H9 (cell line): ENCODE measurements around the gene PXYLP1. TPM values are rescaled to one million over a fixed set of nuclear protein-coding genes. Genes with fewer than 3 reads are reported as not detected.

Experiments used
- DNase-seq: peaks from one replicate; pipeline ENCODE4 v3.0.0-alpha.2; 2017
- H2AFZ ChIP-seq: one replicate; pipeline ENCODE4 v1.6.1; 2013; ENCODE audit warnings: mild to moderate bottlenecking, low read length, control low read depth, moderate library complexity
- H2AK5ac ChIP-seq: 2 replicates; pipeline ENCODE4 v1.6.1; 2013; ENCODE audit warnings: low read length, control low read depth, mixed read lengths; ENCODE audit not compliant: insufficient read length
- H2BK120ac ChIP-seq: one replicate; pipeline ENCODE4 v1.6.1; 2013; ENCODE audit warnings: low read depth, mild to moderate bottlenecking, low read length, control low read depth, inconsistent platforms; ENCODE audit not compliant: poor library complexity, severe bottlenecking
- H2BK12ac ChIP-seq: 2 replicates; pipeline ENCODE4 v1.6.1; 2013; ENCODE audit warnings: low read length, control low read depth, mixed read lengths, low read depth; ENCODE audit not compliant: insufficient read length
- H2BK15ac ChIP-seq: 2 replicates; pipeline ENCODE4 v1.6.1; 2013; ENCODE audit warnings: low read depth, low read length, control low read depth
- H2BK20ac ChIP-seq: one replicate; pipeline ENCODE4 v1.6.1; 2013; ENCODE audit warnings: low read depth, mild to moderate bottlenecking, low read length, control low read depth, inconsistent platforms; ENCODE audit not compliant: poor library complexity, severe bottlenecking
- H2BK5ac ChIP-seq: 2 replicates; pipeline ENCODE4 v1.6.1; 2013; ENCODE audit warnings: low read length, control low read depth, mixed read lengths; ENCODE audit not compliant: insufficient read length
- H3K14ac ChIP-seq: 2 replicates; pipeline ENCODE4 v1.6.1; 2013; ENCODE audit warnings: low read length, control low read depth; ENCODE audit not compliant: insufficient read depth
- H3K18ac ChIP-seq: 2 replicates; pipeline ENCODE4 v1.6.1; 2013; ENCODE audit warnings: low read depth, mild to moderate bottlenecking, mixed read lengths, low read length, control low read depth; ENCODE audit not compliant: insufficient read length
- H3K23ac ChIP-seq: 2 replicates; pipeline ENCODE4 v1.6.1; 2013; ENCODE audit warnings: low read length, control low read depth, mixed read lengths, low read depth; ENCODE audit not compliant: insufficient read length
- H3K23me2 ChIP-seq: 2 replicates; pipeline ENCODE4 v1.6.1; 2013; ENCODE audit warnings: low read depth, mild to moderate bottlenecking, mixed read lengths, low read length, control low read depth; ENCODE audit not compliant: insufficient read length, poor library complexity, severe bottlenecking
- H3K27ac ChIP-seq: 2 replicates; pipeline ENCODE4 v1.5.1; 2013; ENCODE audit warnings: low read length, control low read depth, mixed read lengths, low read depth; ENCODE audit not compliant: insufficient read length
- H3K27me3 ChIP-seq: 2 replicates; pipeline ENCODE4 v1.6.1; 2013; ENCODE audit warnings: low read length, control low read depth, inconsistent platforms; ENCODE audit not compliant: insufficient read depth
- H3K4ac ChIP-seq: 2 replicates; pipeline ENCODE4 v1.6.1; 2013; ENCODE audit warnings: low read depth, mild to moderate bottlenecking, control low read depth, inconsistent platforms, low read length, moderate library complexity
- H3K4me1 ChIP-seq: 2 replicates; pipeline ENCODE4 v1.6.1; 2013; ENCODE audit warnings: low read length, control low read depth, inconsistent platforms; ENCODE audit not compliant: insufficient read depth
- H3K4me2 ChIP-seq: 2 replicates; pipeline ENCODE4 v1.6.1; 2013; ENCODE audit warnings: low read length, control low read depth, mixed read lengths; ENCODE audit not compliant: insufficient read length, insufficient read depth
- H3K56ac ChIP-seq: 2 replicates; pipeline ENCODE4 v1.6.1; 2013; ENCODE audit warnings: low read depth, mild to moderate bottlenecking, mixed read lengths, low read length, control low read depth; ENCODE audit not compliant: insufficient read length
- H3K79me1 ChIP-seq: 2 replicates; pipeline ENCODE4 v1.6.1; 2013; ENCODE audit warnings: low read depth, mild to moderate bottlenecking, moderate library complexity, low read length, control low read depth, inconsistent platforms; ENCODE audit not compliant: insufficient read depth, poor library complexity, severe bottlenecking
- H3K79me2 ChIP-seq: 2 replicates; pipeline ENCODE4 v1.6.1; 2013; ENCODE audit warnings: low read length, control low read depth, inconsistent platforms; ENCODE audit not compliant: insufficient read depth
- H3K9ac ChIP-seq: 2 replicates; pipeline ENCODE4 v1.6.1; 2013; ENCODE audit warnings: low read length, control low read depth, mixed read lengths; ENCODE audit not compliant: insufficient read length; ENCODE audit errors: extremely low read depth
- H3K9me3 ChIP-seq: one replicate; pipeline ENCODE4 v1.6.1; 2013; ENCODE audit warnings: low read depth, low read length, inconsistent platforms; ENCODE audit not compliant: control insufficient read depth
- H3T11ph ChIP-seq: one replicate; pipeline ENCODE4 v1.6.1; 2013; ENCODE audit warnings: mild to moderate bottlenecking, low read length, control low read depth, inconsistent platforms
- H4K20me1 ChIP-seq: one replicate; pipeline ENCODE4 v1.6.1; 2013; ENCODE audit not compliant: control insufficient read depth, insufficient read length, insufficient read depth
- H4K5ac ChIP-seq: 2 replicates; pipeline ENCODE4 v1.6.1; 2013; ENCODE audit warnings: low read depth, mild to moderate bottlenecking, mixed read lengths, low read length, control low read depth; ENCODE audit not compliant: insufficient read length
- H4K8ac ChIP-seq: replicated peaks from 2 replicates; pipeline ENCODE4 v1.6.1; 2013; ENCODE audit warnings: low read length, control low read depth, mixed read lengths, low read depth; ENCODE audit not compliant: insufficient read length
- H4K91ac ChIP-seq: 2 replicates; pipeline ENCODE4 v1.6.1; 2013; ENCODE audit warnings: low read depth, mild to moderate bottlenecking, moderate library complexity, mixed read lengths, low read length, control low read depth; ENCODE audit not compliant: insufficient read length
- H3K27ac Mint-ChIP-seq, 3 experiments: 2 replicates in 2 of 3; 3 replicates in 1 of 3; pipeline ENCODE4 v1.8.0; 2020 to 2021; ENCODE audit warnings: mixed read lengths in 3 of 3, mild to moderate bottlenecking in 1 of 3, moderate library complexity in 1 of 3
- H3K27me3 Mint-ChIP-seq: 2 replicates; pipeline ENCODE4 v1.8.0; 2021; ENCODE audit warnings: low read depth, mild to moderate bottlenecking, moderate library complexity, mixed read lengths
- H3K36me3 Mint-ChIP-seq, 3 experiments: 2 replicates in 2 of 3; 3 replicates in 1 of 3; pipeline ENCODE4 v1.8.0; 2020 to 2021; ENCODE audit warnings: low read depth in 3 of 3, mixed read lengths in 3 of 3; ENCODE audit not compliant: insufficient read depth in 1 of 3
- H3K4me1 Mint-ChIP-seq, 2 experiments: 2 replicates each; pipeline ENCODE4 v1.8.0; 2020; ENCODE audit warnings: mixed read lengths in 2 of 2
- H3K4me3 Mint-ChIP-seq, 2 experiments: 2 replicates in 1 of 2; 3 replicates in 1 of 2; pipeline ENCODE4 v1.8.0; 2020 to 2021; ENCODE audit warnings: mild to moderate bottlenecking in 2 of 2, mixed read lengths in 2 of 2, moderate library complexity in 1 of 2
- H3K9me3 Mint-ChIP-seq, 2 experiments: 2 replicates in 1 of 2; 3 replicates in 1 of 2; pipeline ENCODE4 v1.8.0; 2020; ENCODE audit warnings: mild to moderate bottlenecking in 2 of 2, mixed read lengths in 2 of 2, moderate library complexity in 1 of 2
- WGBS: extraction: QIAGEN DNeasy Blood & Tissue Kit; methylation state at CpG from one replicate; pipeline ENCODE4 v1.1.7; 2013; ENCODE audit warnings: missing lambda C conversion rate, low lambda C conversion rate, mixed read lengths; ENCODE audit not compliant: insufficient read length; ENCODE audit errors: extremely low coverage; 5-methylcytosine and 5-hydroxymethylcytosine counted together
- total RNA-seq: library from RNA; stranded (reverse); gene quantifications from 2 replicates; pipeline ENCODE4 v1.2.1, GENCODE V29; 2021
- TF ChIP-seq, protein P1 (sequence below): fragments of 200-600 bp; sonication (generic); conservative IDR thresholded peaks from 3 replicates; pipeline ENCODE4 v1.8.0; 2021; ENCODE audit warnings: antibody characterized with exemption, mild to moderate bottlenecking

PXYLP1 gene
- total RNA-seq, 1 experiment from 2014 or later: 17.9 TPM

DNA sequence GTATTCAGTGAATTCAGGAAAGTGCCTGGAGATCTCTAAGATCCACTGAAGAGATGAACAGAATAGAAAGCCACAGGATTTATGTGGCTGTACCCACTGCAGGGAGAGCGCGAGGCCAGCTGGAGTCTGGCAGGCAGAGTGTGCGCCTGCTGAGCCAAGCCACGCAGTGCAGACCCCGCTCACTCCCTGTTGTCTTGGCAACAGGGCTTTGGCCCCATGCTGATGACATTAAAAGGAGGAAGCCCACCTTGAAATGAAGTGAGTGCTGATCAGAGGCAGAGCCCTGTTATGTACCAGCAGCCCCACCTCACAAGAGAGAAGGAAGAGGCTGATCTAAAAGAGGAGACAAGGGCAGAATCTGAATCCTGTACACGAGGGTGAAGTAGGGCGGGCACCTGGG, 36.7 kb downstream of the PXYLP1 start:
- Mint-ChIP-seq H3K27ac (no peak overlapping the region; a peak in 1 of 7 replicates), H3K4me1 (peaks cover 0 to 2% of the 10 kb centered on the region in 2 experiments; a peak in 1 of 4 replicates), H3K4me3 (no peak overlapping the region), H3K9me3 (no peaks in the 10 kb centered on the region), H3K36me3 (peaks cover 0 to 3% (median 2%) of the 10 kb centered on the region in 3 experiments; a peak in 3 of 7 replicates), H3K27me3 (no peaks in the 10 kb centered on the region; the same call in 1 of the 2 replicates)
- Histone ChIP-seq H3K27ac (no peak overlapping the region), H4K5ac (no peak overlapping the region), H2AK5ac (no peak overlapping the region), H3K14ac (no peak overlapping the region), H2BK15ac (no peak overlapping the region), H3K4ac (no peak overlapping the region), H2BK20ac (no peak overlapping the region), H3K18ac (no peak overlapping the region), H2BK12ac (no peak overlapping the region), H3K27me3 (no peaks in the 10 kb centered on the region), H4K20me1 (no peaks in the 10 kb centered on the region), H3K56ac (no peak overlapping the region), H3K4me1 (no peaks in the 10 kb centered on the region), H4K8ac (no peak overlapping the region), H3K9me3 (no peaks in the 10 kb centered on the region), H3T11ph (no peak overlapping the region), H3K23ac (no peak overlapping the region), H3K79me2 (no peaks in the 10 kb centered on the region), H4K91ac (no peak overlapping the region), H2BK120ac (no peak overlapping the region), H2AFZ (no peak overlapping the region), H3K79me1 (no peaks in the 10 kb centered on the region), H2BK5ac (no peak overlapping the region), H3K9ac (no peak overlapping the region), H3K4me2 (no peak overlapping the region), H3K23me2 (no peaks in the 10 kb centered on the region)
- TF ChIP-seq, protein P1, sequence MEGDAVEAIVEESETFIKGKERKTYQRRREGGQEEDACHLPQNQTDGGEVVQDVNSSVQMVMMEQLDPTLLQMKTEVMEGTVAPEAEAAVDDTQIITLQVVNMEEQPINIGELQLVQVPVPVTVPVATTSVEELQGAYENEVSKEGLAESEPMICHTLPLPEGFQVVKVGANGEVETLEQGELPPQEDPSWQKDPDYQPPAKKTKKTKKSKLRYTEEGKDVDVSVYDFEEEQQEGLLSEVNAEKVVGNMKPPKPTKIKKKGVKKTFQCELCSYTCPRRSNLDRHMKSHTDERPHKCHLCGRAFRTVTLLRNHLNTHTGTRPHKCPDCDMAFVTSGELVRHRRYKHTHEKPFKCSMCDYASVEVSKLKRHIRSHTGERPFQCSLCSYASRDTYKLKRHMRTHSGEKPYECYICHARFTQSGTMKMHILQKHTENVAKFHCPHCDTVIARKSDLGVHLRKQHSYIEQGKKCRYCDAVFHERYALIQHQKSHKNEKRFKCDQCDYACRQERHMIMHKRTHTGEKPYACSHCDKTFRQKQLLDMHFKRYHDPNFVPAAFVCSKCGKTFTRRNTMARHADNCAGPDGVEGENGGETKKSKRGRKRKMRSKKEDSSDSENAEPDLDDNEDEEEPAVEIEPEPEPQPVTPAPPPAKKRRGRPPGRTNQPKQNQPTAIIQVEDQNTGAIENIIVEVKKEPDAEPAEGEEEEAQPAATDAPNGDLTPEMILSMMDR: no peak
- DNase-seq: no peak
- WGBS: no CpG with 5 or more reads among the region's 7 CpGs
